Urothelium cell line (cell line): ENCODE data around the gene MAFF.
A peak's percentile ranks its signal among the peaks of the same experiment; 100 is the strongest.
"Not testable (repeated sequence)": the region's sequence is repeated elsewhere in the genome, so short reads cannot be mapped to it uniquely, and the experiment has no call there.

Experiments
- DNase-seq: peaks from one replicate; pipeline ENCODE4 v3.0.0; 2011; ENCODE audit warnings: low spot score, mixed read lengths
- FAIRE-seq: peaks from 2 replicates; lab custom pipeline; 2011; peaks lifted over from hg19 to GRCh38; lab: Jason Lieb, UNC

The MAFF gene

DNA sequence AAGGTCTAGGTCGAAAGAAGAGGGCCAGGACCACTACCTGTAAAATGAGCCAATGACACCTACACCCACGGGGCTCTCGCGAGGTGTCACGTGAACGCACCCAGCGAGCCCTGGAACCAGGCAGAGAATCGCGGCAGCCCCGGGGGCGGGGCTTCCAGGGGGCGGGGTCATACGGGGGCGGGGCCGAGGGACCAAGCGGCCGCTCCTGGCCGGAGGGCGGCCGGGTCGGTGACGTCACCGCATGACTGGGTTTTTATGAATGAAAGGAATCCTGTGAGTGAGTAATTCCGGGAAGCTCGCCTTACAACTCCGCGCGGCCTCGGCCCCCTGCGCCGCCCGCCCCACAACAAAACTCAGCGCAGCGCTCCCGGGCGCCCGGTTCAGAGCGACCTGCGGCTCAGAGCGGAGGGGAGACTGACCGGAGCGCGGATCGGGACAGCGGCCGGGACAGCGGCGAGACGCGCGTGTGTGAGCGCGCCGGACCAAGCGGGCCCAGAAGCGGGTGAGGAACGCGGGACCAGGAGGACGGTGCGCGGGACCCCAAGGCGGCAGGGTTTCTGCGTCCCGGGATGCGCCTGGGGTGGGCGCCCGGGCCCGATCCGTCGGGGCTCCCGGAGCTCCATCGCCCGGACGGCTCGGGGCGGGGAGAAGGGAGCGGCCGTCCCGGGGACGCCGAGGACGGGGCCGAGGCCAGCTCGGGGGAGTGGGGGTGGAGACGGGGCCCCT is at the start of gene MAFF:
Gene MAFF, plus strand, starts transcription at position 284 of the 726 bp plus-strand sequence. CDS start 11,860 bp downstream, outside the sequence.
- DNase-seq: peak; percentile 99
- FAIRE-seq: peak; percentile 73

DNA sequence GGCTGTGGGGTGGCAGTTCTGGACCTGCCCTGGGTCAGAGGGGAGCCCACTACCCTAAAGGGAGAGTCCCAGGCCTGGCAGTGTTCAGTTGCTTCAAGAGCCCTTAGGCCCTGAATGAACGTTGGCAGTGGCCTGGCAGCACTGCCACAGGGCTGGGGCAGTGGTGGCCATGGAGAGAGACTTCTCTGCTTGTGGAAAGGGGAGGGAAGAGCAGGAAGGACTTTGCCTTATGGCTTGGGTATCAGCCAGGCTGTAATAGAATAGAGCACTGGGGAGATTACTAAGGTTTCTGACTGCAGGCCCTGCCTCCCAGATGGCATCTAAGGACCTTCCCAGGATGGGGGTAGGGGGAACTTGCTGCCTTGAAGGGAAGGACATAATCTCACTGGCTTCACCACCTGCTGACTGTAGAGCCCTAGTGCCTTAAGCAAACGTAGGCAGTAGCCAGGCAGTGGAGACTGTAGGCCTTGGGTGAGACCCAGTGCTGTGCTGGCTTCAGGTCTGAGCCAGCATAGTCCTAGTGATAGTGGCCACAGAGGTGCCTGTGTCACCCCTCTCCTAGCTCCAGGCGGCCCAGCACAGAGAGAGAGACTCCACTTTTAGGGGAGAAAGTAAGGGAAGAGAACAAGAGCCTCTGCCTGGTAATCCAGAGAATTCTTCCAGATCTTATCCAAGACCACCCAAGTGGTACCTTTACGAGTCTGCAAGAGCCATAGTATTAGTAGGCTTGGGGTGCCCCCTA is 47.8 kb upstream of the MAFF start:
- DNase-seq (no peak), FAIRE-seq (peak; percentile 66)

DNA sequence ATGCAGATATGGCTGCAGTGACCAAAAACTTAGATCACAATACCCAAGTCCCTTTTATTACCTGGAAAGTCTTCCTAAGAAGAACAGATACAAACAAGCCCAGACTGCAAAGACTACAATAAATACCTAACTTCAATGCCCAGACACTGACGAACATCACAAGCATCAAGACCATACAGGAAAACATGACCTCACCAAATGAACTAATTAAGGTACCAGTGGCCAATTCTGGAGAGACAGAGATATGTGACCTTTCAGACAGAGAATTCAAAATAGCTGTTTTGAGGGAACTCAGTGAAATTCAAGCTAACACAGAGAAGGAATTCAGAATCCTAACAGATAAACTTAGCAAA is 47.3 kb upstream of the MAFF start:
- FAIRE-seq, DNase-seq: not testable (repeated sequence)

DNA sequence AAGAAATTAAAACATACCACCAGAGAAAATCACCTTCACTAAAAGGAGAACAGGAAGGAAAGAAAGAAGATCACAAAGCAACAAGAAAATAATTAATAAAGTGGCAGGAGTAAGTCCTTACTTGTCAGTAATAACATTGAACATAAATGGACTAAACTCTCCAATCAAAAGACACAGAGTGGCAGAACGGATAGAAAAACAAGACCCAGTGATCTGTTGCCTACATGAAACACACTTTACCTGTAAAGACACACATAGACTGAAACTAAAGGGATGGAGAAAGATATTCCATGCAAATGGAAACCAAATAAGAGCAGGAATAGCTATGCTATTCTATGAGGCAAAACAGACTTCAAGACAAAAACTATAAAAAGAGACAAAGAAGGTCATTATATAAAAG is 46.1 kb upstream of the MAFF start:
- FAIRE-seq (no peak), DNase-seq (no peak)

GRCh38 chr22:38162881-38163843 is 38.6 kb upstream of the MAFF start:
- FAIRE-seq (no peak), DNase-seq (no peak)

- FAIRE-seq: no peak
- DNase-seq: no peak
Measured at GRCh38 chr22:38163844-38164550, 37.8 kb upstream of the MAFF start.

DNA sequence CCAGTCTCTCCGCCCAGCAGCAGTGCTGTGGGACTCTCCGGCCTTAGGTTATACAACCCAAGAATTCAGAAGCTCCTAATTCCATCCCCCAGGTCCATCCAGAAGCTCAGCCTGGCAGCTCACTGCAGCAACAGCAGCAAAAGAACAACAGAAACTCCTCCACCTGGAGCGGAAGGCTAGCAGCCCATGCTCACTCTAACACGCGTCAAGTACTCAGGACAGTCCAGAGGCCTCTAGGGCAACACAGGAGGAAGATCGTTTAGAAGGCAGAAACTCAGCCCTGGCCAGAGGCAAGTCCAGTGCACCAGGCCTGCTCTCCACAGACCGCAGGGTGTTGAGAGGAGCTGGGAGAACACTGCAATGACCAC is 37.3 kb upstream of the MAFF start:
- FAIRE-seq (no peak), DNase-seq (no peak)

GRCh38 chr22:38165922-38166593 is 35.7 kb upstream of the MAFF start:
- FAIRE-seq (no peak), DNase-seq (no peak)

DNA sequence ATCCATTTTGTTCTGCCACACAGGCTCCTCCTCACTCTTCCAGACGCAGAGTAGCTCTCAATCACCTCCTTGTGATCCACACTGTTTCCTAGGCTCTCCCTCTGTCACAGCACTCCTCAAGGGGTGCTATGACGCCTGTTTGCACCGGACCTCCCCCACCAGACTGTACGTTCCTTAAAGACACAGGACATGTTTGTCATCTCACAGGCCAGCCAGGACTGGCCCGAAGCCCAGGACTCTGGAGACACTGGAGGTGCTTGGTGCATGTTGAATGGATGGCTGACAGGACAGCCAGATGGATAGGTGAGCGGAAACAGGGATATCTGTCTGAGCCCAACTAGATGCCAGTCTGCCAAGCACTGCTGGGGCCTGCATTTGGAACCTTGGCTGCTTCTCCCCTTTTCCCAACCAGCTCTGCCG is 33.8 kb upstream of the MAFF start:
- FAIRE-seq (peak; percentile 30), DNase-seq (no peak)

- FAIRE-seq (no peak), DNase-seq (no peak)
Measured at GRCh38 chr22:38169116-38169515, 32.7 kb upstream of the MAFF start.

- no peak for FAIRE-seq
Measured at GRCh38 chr22:38170469-38170868, 31.3 kb upstream of the MAFF start.

DNA sequence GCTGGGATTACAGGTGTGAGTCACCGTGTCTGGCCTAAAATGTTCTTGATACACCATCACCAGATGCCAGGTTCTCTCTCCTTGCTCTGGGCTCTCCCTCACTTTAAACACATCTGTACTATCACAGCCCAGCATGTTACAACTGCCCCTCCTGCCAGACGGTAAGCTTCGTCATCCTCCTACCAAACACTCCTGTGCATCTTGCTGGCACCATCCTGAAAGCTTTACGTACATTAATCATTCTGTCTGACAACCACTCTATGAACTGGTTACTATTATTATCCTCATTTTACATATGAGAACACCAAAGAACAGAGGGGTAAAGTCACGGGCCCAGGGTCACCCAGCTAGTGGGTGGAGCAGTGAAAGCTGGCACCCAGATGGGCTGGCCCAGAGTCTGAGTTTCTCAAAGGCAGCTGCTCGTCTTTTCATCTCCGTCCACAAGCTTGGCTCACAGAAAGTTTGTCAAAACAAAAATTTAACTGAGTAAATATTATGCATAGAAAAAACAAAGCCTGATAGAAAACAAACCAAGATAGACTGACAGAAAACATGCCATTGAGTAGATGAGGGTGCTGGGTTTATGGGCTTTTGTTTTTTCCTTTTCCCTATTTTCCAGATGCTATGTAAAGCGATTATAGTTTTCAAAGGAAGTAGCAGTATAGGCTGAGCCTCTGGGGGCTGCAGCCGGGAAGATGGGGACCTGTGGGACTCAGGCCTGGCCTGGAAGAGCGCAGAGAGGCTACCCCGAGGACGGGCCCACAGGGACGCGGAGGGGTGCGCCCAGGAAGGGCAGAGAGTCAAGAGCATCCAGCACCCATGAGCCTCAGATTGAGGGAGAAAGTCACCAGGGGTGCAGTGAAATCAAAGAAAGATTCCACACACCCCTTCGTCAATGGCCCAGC is 29.6 kb upstream of the MAFF start:
- no peak for FAIRE-seq
- DNase-seq: peak; percentile 51

More at GRCh38 chr22:38170469-38170868, 31.3 kb upstream of the MAFF start:
- no peak for DNase-seq

- FAIRE-seq: peak; percentile 74
- peak; percentile 70 for DNase-seq
Measured at GRCh38 chr22:38172832-38173640, 28.8 kb upstream of the MAFF start.

DNA sequence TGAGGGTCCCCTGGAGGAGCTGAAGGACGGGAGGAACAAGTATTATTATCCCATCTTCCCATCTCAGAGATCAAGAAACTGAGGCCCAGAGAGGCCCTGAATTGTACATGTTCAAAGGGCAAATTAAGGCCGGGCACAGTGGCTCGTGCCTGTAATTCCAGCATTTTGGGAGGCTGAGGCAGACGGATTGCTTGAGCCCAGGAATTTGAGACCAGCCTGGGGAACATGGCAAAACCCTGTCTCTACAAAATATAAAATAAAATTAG is 28.2 kb upstream of the MAFF start:
- DNase-seq (no peak), FAIRE-seq (no peak)

- no peak for DNase-seq
- FAIRE-seq: no peak
Measured at GRCh38 chr22:38174626-38175025, 27.2 kb upstream of the MAFF start.

DNA sequence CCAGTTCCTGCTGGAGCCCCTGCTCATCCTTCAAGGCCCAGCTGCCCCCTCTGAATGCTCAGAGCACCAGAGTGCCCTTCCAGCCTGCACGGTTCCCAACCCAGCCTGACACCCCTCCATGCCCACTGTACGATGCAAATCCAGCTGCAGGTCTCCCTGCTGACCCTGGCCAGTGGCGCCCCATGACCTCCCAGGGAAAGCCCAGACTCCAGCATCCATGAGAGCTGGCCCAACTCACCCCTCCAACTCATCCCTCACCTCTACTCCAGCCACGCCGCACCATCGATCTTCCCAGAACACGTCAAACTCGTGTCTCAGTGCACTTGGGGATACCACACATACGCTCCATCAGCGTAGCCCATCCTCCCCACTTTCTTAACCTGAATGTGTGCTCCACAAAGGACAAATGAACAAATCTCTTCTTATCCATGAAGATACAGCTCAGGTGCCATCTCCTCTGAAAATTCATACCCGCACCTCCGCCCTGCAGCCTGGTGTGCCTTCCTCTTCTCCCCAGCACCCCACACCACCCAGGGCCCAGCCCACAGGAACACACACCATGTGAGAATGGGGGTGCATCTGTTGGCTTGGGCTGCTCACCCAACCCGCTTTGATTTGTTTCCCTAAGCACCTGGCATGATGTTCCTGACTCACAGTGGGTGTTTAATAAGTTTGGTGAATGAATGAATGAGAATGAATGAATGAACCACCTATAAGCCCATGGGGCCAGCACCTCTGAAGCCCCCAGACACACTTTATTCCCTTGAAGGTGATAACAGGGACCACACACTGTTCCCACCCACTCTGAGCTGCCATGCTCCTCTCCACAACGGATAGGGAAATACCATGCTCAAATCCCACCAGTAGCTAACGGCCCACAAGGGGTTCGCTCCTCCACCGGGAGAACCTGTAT is 26.3 kb upstream of the MAFF start:
- FAIRE-seq (no peak), DNase-seq (no peak)

- no peak for DNase-seq
- no peak for FAIRE-seq
Measured at GRCh38 chr22:38176170-38176741, 25.5 kb upstream of the MAFF start.
